H1 (cell line): ENCODE measurements around the gene KRTAP5-8. TPM values are rescaled to one million over a fixed set of nuclear protein-coding genes. Genes with fewer than 3 reads are reported as not detected.

Experiments used
- CTCF ChIA-PET: fragments of 300-600 bp; sonication (Branson Sonifier 250); formaldehyde crosslinking; loops from one replicate; lab custom pipeline; 2021; ENCODE audit not compliant: partially characterized antibody; lab: Charles Lee
- POLR2A ChIA-PET: fragments of 300-600 bp; sonication (Branson Sonifier 250); formaldehyde crosslinking; loops from one replicate; lab custom pipeline; 2021; ENCODE audit warnings: inconsistent platforms; ENCODE audit not compliant: partially characterized antibody; lab: Charles Lee
- DNase-seq, 2 experiments: peaks; one replicate each; pipeline versions ENCODE4 v3.0.0 to v3.0.0-alpha.2; 2010 to 2022; ENCODE audit warnings: low spot score in 2 of 2, low read depth in 1 of 2, mixed read lengths in 1 of 2
- FAIRE-seq: peaks from 2 replicates; lab custom pipeline; 2011; peaks lifted over from hg19 to GRCh38; lab: Jason Lieb, UNC
- H2AFZ ChIP-seq: 2 replicates; pipeline ENCODE4 v1.8.1; 2012; ENCODE audit warnings: low read length, inconsistent platforms
- H2AK5ac ChIP-seq: 2 replicates; pipeline ENCODE4 v1.6.1; 2013; ENCODE audit warnings: low read depth, low read length
- H2BK120ac ChIP-seq: replicated peaks from 2 replicates; pipeline ENCODE3; 2013; ENCODE audit warnings: low read depth, low read length, inconsistent platforms
- H2BK12ac ChIP-seq: 2 replicates; pipeline ENCODE4 v1.6.1; 2013; ENCODE audit warnings: low read depth, low read length
- H2BK15ac ChIP-seq: 2 replicates; pipeline ENCODE4 v1.6.1; 2013; ENCODE audit warnings: low read length
- H2BK20ac ChIP-seq: 2 replicates; pipeline ENCODE4 v1.6.1; 2013; ENCODE audit warnings: low read length
- H2BK5ac ChIP-seq: 2 replicates; pipeline ENCODE4 v1.6.1; 2013; ENCODE audit warnings: low read depth, low read length
- H3K14ac ChIP-seq: 2 replicates; pipeline ENCODE4 v1.6.1; 2013; ENCODE audit warnings: inconsistent platforms; ENCODE audit not compliant: insufficient read length
- H3K18ac ChIP-seq: 2 replicates; pipeline ENCODE4 v1.6.1; 2013; ENCODE audit warnings: low read length; ENCODE audit errors: extremely low read depth
- H3K23ac ChIP-seq: 2 replicates; pipeline ENCODE4 v1.6.1; 2013; ENCODE audit warnings: inconsistent platforms; ENCODE audit not compliant: insufficient read length
- H3K23me2 ChIP-seq: 2 replicates; pipeline ENCODE4 v1.6.1; 2013; ENCODE audit warnings: low read depth, low read length
- H3K27ac ChIP-seq: 2 replicates; pipeline ENCODE4 v1.6.1; 2011; ENCODE audit warnings: low read depth, low read length, inconsistent platforms
- H3K27me3 ChIP-seq, 4 experiments: replicated peaks in 1 of 4; 1 replicate in 1 of 4; 2 replicates in 3 of 4; pipeline versions ENCODE4 v1.6.1 to v1.8.1; 2011 to 2013; ENCODE audit warnings: low read length in 3 of 4, mild to moderate bottlenecking in 3 of 4, inconsistent platforms in 2 of 4, mixed read lengths in 2 of 4, moderate library complexity in 1 of 4; ENCODE audit not compliant: control insufficient read depth in 3 of 4, insufficient read depth in 3 of 4; ENCODE audit errors: extremely low read depth in 1 of 4
- H3K36me3 ChIP-seq, 4 experiments: 2 replicates each; pipeline versions ENCODE4 v1.6.1 to v1.8.1; 2011 to 2013; ENCODE audit warnings: mild to moderate bottlenecking in 4 of 4, low read length in 3 of 4, moderate library complexity in 2 of 4, control low read depth in 1 of 4, inconsistent platforms in 1 of 4; ENCODE audit not compliant: insufficient read depth in 4 of 4, control insufficient read depth in 2 of 4
- H3K4ac ChIP-seq: replicated peaks from 2 replicates; pipeline ENCODE3; 2013; ENCODE audit warnings: low read length, low read depth, mixed read lengths, inconsistent platforms; ENCODE audit not compliant: insufficient read length
- H3K4me1 ChIP-seq, 4 experiments: replicated peaks in 1 of 4; 1 replicate in 1 of 4; 2 replicates in 3 of 4; pipeline versions ENCODE4 v1.6.1 to v1.8.1; 2011 to 2013; ENCODE audit warnings: low read length in 3 of 4, inconsistent platforms in 2 of 4, mixed read lengths in 1 of 4; ENCODE audit not compliant: insufficient read depth in 4 of 4, control insufficient read depth in 3 of 4
- H3K4me2 ChIP-seq, 2 experiments: 2 replicates each; pipeline versions ENCODE4 v1.6.1 to v1.8.1; 2011 to 2013; ENCODE audit warnings: low read depth in 2 of 2, low read length in 2 of 2, control low read depth in 1 of 2, inconsistent platforms in 1 of 2, mild to moderate bottlenecking in 1 of 2; ENCODE audit not compliant: insufficient read depth in 1 of 2
- H3K4me3 ChIP-seq, 4 experiments: fragments of 200-600, 300-600 bp in 1 of 4; sonication (generic), shearing (Covaris generic), sonication (Bioruptor Twin) in 1 of 4; 2 replicates each; pipeline versions ENCODE4 v1.5.1 to v1.8.1; 2011 to 2016; ENCODE audit warnings: low read length in 4 of 4, low read depth in 3 of 4, control low read depth in 2 of 4, inconsistent platforms in 2 of 4, mild to moderate bottlenecking in 2 of 4, mixed read lengths in 1 of 4, moderate library complexity in 1 of 4; ENCODE audit not compliant: insufficient read depth in 2 of 4; ENCODE audit errors: extremely low read depth in 1 of 4
- H3K56ac ChIP-seq: replicated peaks from 2 replicates; pipeline ENCODE3; 2013; ENCODE audit warnings: low read depth, mild to moderate bottlenecking, mixed read lengths, low read length, inconsistent platforms; ENCODE audit not compliant: insufficient read length
- H3K79me1 ChIP-seq: 2 replicates; pipeline ENCODE4 v1.6.1; 2013; ENCODE audit warnings: low read depth, low read length, control low read depth
- H3K79me2 ChIP-seq, 2 experiments: 2 replicates each; pipeline versions ENCODE4 v1.6.1 to v1.8.1; 2012 to 2013; ENCODE audit warnings: low read length in 2 of 2, mild to moderate bottlenecking in 2 of 2, inconsistent platforms in 1 of 2; ENCODE audit not compliant: insufficient read depth in 2 of 2, control insufficient read depth in 1 of 2
- H3K9ac ChIP-seq, 4 experiments: replicated peaks in 1 of 4; 1 replicate in 1 of 4; 2 replicates in 3 of 4; pipeline versions ENCODE4 v1.6.1 to v1.8.1; 2011 to 2013; ENCODE audit warnings: low read depth in 3 of 4, low read length in 3 of 4, control low read depth in 2 of 4, mild to moderate bottlenecking in 2 of 4, moderate library complexity in 2 of 4, inconsistent platforms in 1 of 4; ENCODE audit errors: extremely low read depth in 1 of 4
- H3K9me3 ChIP-seq, 2 experiments: 2 replicates each; pipeline versions ENCODE4 v1.6.1 to v1.8.1; 2012 to 2013; ENCODE audit warnings: mild to moderate bottlenecking in 2 of 2, moderate library complexity in 2 of 2, control low read depth in 1 of 2, inconsistent platforms in 1 of 2, low read depth in 1 of 2, low read length in 1 of 2, mixed read lengths in 1 of 2; ENCODE audit not compliant: insufficient read depth in 2 of 2
- H4K20me1 ChIP-seq, 2 experiments: replicated peaks in 1 of 2; 2 replicates each; pipeline versions ENCODE3 to v1.8.1; 2011 to 2013; ENCODE audit warnings: inconsistent platforms in 2 of 2, low read length in 2 of 2, mild to moderate bottlenecking in 1 of 2; ENCODE audit not compliant: insufficient read depth in 2 of 2, control insufficient read depth in 1 of 2
- H4K5ac ChIP-seq: 2 replicates; pipeline ENCODE4 v1.6.1; 2013; ENCODE audit warnings: low read length, low read depth, mixed read lengths, inconsistent platforms; ENCODE audit not compliant: insufficient read length
- H4K8ac ChIP-seq: 2 replicates; pipeline ENCODE4 v1.8.0; 2013; ENCODE audit warnings: mild to moderate bottlenecking, moderate library complexity, low read length, inconsistent platforms; ENCODE audit not compliant: insufficient read depth; ENCODE audit errors: extremely low read depth
- H4K91ac ChIP-seq: replicated peaks from 2 replicates; pipeline ENCODE3; 2013; ENCODE audit warnings: low read length, mixed read lengths, inconsistent platforms; ENCODE audit not compliant: insufficient read length
- CHD1 ChIP-seq: IDR thresholded peaks from 2 replicates; pipeline ENCODE4 v1.6.1; 2012; ENCODE audit warnings: low read depth, low read length, improper control_type of control experiment
- CHD2 ChIP-seq: IDR thresholded peaks from 2 replicates; pipeline ENCODE4 v1.6.1; 2012; ENCODE audit warnings: low read length, improper control_type of control experiment
- CREB1 ChIP-seq: IDR thresholded peaks from 2 replicates; pipeline ENCODE4 v1.6.1; 2012; ENCODE audit warnings: inconsistent platforms
- POLR2AphosphoS5 ChIP-seq: IDR thresholded peaks from 2 replicates; pipeline ENCODE4 v1.6.1; 2011; ENCODE audit warnings: low read depth, low read length
- SP2 ChIP-seq: IDR thresholded peaks from 2 replicates; pipeline ENCODE4 v1.6.1; 2012; ENCODE audit warnings: mild to moderate bottlenecking, low read length, inconsistent platforms
- WGBS, 2 experiments: shearing (Covaris generic) in 1 of 2; methylation state at CpG; one replicate each; pipeline versions ENCODE4 v1.1.6 to v1.1.7; 2013 to 2015; ENCODE audit warnings: low lambda C conversion rate in 2 of 2, mixed read lengths in 2 of 2, inconsistent platforms in 1 of 2, low coverage in 1 of 2, missing lambda C conversion rate in 1 of 2; ENCODE audit not compliant: insufficient replicate concordance in 2 of 2, insufficient coverage in 1 of 2, insufficient read length in 1 of 2; ENCODE audit errors: extremely low coverage in 1 of 2, missing lambda C conversion rate in 1 of 2; 5-methylcytosine and 5-hydroxymethylcytosine counted together
- polyA plus RNA-seq, 7 experiments: library from polyadenylated mRNA; depleted of rRNA in 3 of 7; stranded (reverse) in 5 of 7; unstranded in 2 of 7; fragments of >200 nt in 5 of 7; fragments of 200-250 nt in 2 of 7; gene quantifications; 1 replicate in 5 of 7; 2 replicates in 1 of 7; 4 replicates in 1 of 7; pipeline versions ENCODE4 v1.2.1 to v1.2.3, GENCODE V29; 2011 to 2013; ENCODE audit warnings: missing spikeins in 2 of 7, mixed read lengths in 2 of 7
- total RNA-seq: library from RNA; stranded (reverse); fragmentation: NEBNext Ultra II Directional; extraction: Animal tissue kit (Norgen Biotek cat#: 25700); gene quantifications from 2 replicates; pipeline ENCODE4 v1.2.1, GENCODE V29; 2021

Gene KRTAP5-8
- total and polyA plus RNA-seq, 2 of the 8 experiments (the other 6 are each of a cell fraction or from before 2014, with no cell fraction given), result not detected

DNA sequence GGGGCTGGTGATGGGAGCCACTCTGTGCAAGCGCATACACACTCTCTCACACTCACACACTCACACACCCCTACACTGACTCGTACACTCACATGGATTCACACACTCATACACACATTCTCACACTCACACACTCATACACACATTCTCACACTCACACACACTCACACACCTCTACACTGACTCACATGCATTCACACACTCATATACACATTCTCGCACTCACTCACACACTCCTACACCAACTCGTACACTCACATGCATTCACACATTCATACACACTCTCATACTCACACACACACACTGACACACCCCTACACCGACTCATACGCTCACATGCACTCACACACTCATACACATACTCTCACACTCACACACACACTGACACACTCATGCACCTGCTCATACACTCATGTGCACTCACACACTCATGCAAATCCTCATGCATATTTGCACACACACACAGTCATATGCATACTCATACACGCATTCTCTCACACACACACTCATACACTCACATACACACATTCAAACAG lies 39.7 kb downstream of the KRTAP5-8 start:
- Histone ChIP-seq H3K14ac (no peak overlapping the region), H2BK120ac (no peak overlapping the region), H3K79me2 (no peaks in the 10 kb centered on the region; a peak in 1 of 4 replicates), H2AK5ac (peak overlapping the region; percentile 97; the same call in 1 of the 2 replicates), H3K23ac (no peak overlapping the region), H3K9me3 (no peaks in the 10 kb centered on the region), H2BK15ac (peak overlapping the region; percentile 65; the same call in 1 of the 2 replicates), H3K9ac (no peak overlapping the region), H4K91ac (no peak overlapping the region), H2BK5ac (no peak overlapping the region), H3K56ac (no peak overlapping the region), H2BK12ac (peak overlapping the region; percentile 92; the same call in 1 of the 2 replicates), H3K79me1 (no peaks in the 10 kb centered on the region), H2BK20ac (no peak overlapping the region), H3K27me3 (peaks cover 0 to 5% (median 1%) of the 10 kb centered on the region in 4 experiments; a peak in 3 of 7 replicates), H3K27ac (no peak overlapping the region), H2AFZ (no peak overlapping the region), H4K5ac (no peak overlapping the region), H3K4me1 (peaks cover 0 to 3% (median 3%) of the 10 kb centered on the region in 4 experiments; a peak in 4 of 7 replicates), H3K4ac (no peak overlapping the region), H3K23me2 (peaks cover 5% of the 10 kb centered on the region; the same call in 1 of the 2 replicates), H4K8ac (no peak overlapping the region; the same call in 1 of the 2 replicates), H3K18ac (no peak overlapping the region), H3K36me3 (no peaks in the 10 kb centered on the region), H4K20me1 (peaks cover 0 to 5% of the 10 kb centered on the region in 2 experiments), H3K4me3 (no peak overlapping the region), H3K4me2 (no peak overlapping the region)
- WGBS, 2 experiments, result 92 to 100% methylated on average over 2 to 7 of the region's 7 CpGs
- CTCF ChIA-PET, result no interaction called here
- TF ChIP-seq CHD1 (no peak), POLR2AphosphoS5 (no peak), SP2 (no peak), CHD2 (no peak), CREB1 (no peak)
- no peak for DNase-seq
- FAIRE-seq, result no peak
- POLR2A ChIA-PET, result no interaction called here
